WTC11 (cell line): Measurements from ENCODE around the gene SH3D21. TPM values are rescaled to one million over a fixed set of nuclear protein-coding genes. Genes with fewer than 3 reads are reported as not detected.

Experiments
- ATAC-seq: fragments of 200-7000 bp; cut with Tn5 transposase; 2 replicates; pipeline ENCODE4 v1.10.0; 2021; ENCODE audit warnings: mild to moderate bottlenecking, moderate library complexity
- CTCF ChIA-PET: fragments of 300-600 bp; sonication (Branson Sonifier 250); formaldehyde crosslinking; loops from one replicate; lab custom pipeline; 2021; ENCODE audit warnings: antibody characterized with exemption; lab: Charles Lee
- POLR2A ChIA-PET: fragments of 350-600 bp; sonication (Branson Sonifier 250); formaldehyde crosslinking; loops from one replicate; lab custom pipeline; 2021; ENCODE audit warnings: antibody characterized with exemption; lab: Charles Lee
- DNase-seq: peaks from one replicate; pipeline ENCODE4 v3.0.0; 2021; ENCODE audit warnings: low spot score
- H3K27ac Mint-ChIP-seq: 2 replicates; pipeline ENCODE4 v1.8.0; 2021; ENCODE audit warnings: mixed read lengths
- H3K27me3 Mint-ChIP-seq: 2 replicates; pipeline ENCODE4 v1.8.0; 2021; ENCODE audit warnings: low read depth, mild to moderate bottlenecking, moderate library complexity, mixed read lengths
- H3K36me3 Mint-ChIP-seq: 2 replicates; pipeline ENCODE4 v1.8.0; 2021; ENCODE audit warnings: mixed read lengths
- H3K4me1 Mint-ChIP-seq: 2 replicates; pipeline ENCODE4 v1.8.0; 2022; ENCODE audit warnings: mixed read lengths
- H3K4me3 Mint-ChIP-seq: 2 replicates; pipeline ENCODE4 v1.8.0; 2021; ENCODE audit warnings: mild to moderate bottlenecking, moderate library complexity, mixed read lengths
- H3K9me3 Mint-ChIP-seq: 2 replicates; pipeline ENCODE4 v1.8.0; 2021; ENCODE audit warnings: mixed read lengths
- AFF4 ChIP-seq: sonication (generic); formaldehyde crosslinking; IDR thresholded peaks from 2 replicates; pipeline ENCODE4 v1.8.1; 2023; ENCODE audit warnings: mild to moderate bottlenecking, missing genetic modification reagents, borderline replicate concordance
- ESRRA ChIP-seq: sonication (generic); formaldehyde crosslinking; IDR thresholded peaks from 2 replicates; pipeline ENCODE4 v1.8.1; 2022; ENCODE audit warnings: mild to moderate bottlenecking, missing genetic modification reagents, borderline replicate concordance
- FOXP4 ChIP-seq: sonication (generic); formaldehyde crosslinking; IDR thresholded peaks from 2 replicates; pipeline ENCODE4 v1.8.0; 2022; ENCODE audit warnings: mild to moderate bottlenecking, missing genetic modification reagents
- GRHL2 ChIP-seq: fragments of 250-450 bp; sonication (Bioruptor Pico); IDR thresholded peaks from 2 replicates; pipeline ENCODE4 v1.8.0; 2022; ENCODE audit warnings: mild to moderate bottlenecking, moderate library complexity; ENCODE audit not compliant: insufficient replicate concordance, severe bottlenecking
- GTF2I ChIP-seq: fragments of 250-450 bp; sonication (Bioruptor Pico); conservative IDR thresholded peaks from 2 replicates; pipeline ENCODE4 v1.4.0; 2021; ENCODE audit warnings: mild to moderate bottlenecking
- JAZF1 ChIP-seq: fragments of 250-450 bp; sonication (Bioruptor Pico); IDR thresholded peaks from 2 replicates; pipeline ENCODE4 v1.9.0; 2021; ENCODE audit warnings: moderate library complexity, mild to moderate bottlenecking, inconsistent platforms
- NR2C2 ChIP-seq: sonication (generic); formaldehyde crosslinking; IDR thresholded peaks from 2 replicates; pipeline ENCODE4 v1.8.0; 2022; ENCODE audit warnings: mild to moderate bottlenecking, missing genetic modification reagents
- NR3C1 ChIP-seq: sonication (generic); formaldehyde crosslinking; conservative IDR thresholded peaks from 2 replicates; pipeline ENCODE4 v1.8.1; 2023; ENCODE audit warnings: low read depth, mild to moderate bottlenecking, missing genetic modification reagents
- OVOL2 ChIP-seq: fragments of 250-450 bp; sonication (Bioruptor Pico); IDR thresholded peaks from 2 replicates; pipeline ENCODE4 v1.9.0; 2021; ENCODE audit warnings: mild to moderate bottlenecking, borderline replicate concordance
- STAT6 ChIP-seq: sonication (generic); formaldehyde crosslinking; conservative IDR thresholded peaks from 2 replicates; pipeline ENCODE4 v1.8.1; 2023; ENCODE audit warnings: mild to moderate bottlenecking, low read depth, missing genetic modification reagents, moderate library complexity
- TEAD4 ChIP-seq: sonication (generic); formaldehyde crosslinking; IDR thresholded peaks from 2 replicates; pipeline ENCODE4 v1.8.0; 2022; ENCODE audit warnings: mild to moderate bottlenecking, missing genetic modification reagents
- ZMAT4 ChIP-seq: fragments of 250-450 bp; sonication (Bioruptor Pico); IDR thresholded peaks from 2 replicates; pipeline ENCODE4 v1.9.0; 2021; ENCODE audit warnings: mild to moderate bottlenecking
- ZNF671 ChIP-seq: fragments of 250-450 bp; sonication (Bioruptor Pico); IDR thresholded peaks from 2 replicates; pipeline ENCODE4 v1.8.0; 2021; ENCODE audit warnings: mild to moderate bottlenecking
- total RNA-seq: library from RNA; stranded (reverse); gene quantifications from 3 replicates; pipeline ENCODE4 v1.2.3, GENCODE V29; 2021

Gene SH3D21
- total RNA-seq, 1 experiment from 2014 or later, result 22.1 TPM

- no peak for TF ChIP-seq GRHL2 (CRISPR knock-in tag)
These were observed 46.1 kb downstream of the SH3D21 start (continued) for GRCh38 chr1:36352125-36352909.

- ChIA-PET CTCF (interaction anchor here (0.7 to 7.0 kb wide), 4 partner anchors 11 to 29 kb away, joined by 3 to 72 read pairs (median 22); no protein-coding TSS in a partner anchor), POLR2A (no interaction called here)
- peak overlapping the region; percentile 51 for H3K27ac Mint-ChIP-seq
- H3K4me3 Mint-ChIP-seq, result no peak overlapping the region
- TF ChIP-seq ZNF671 (CRISPR knock-in tag), result no peak
- no peak for TF ChIP-seq AFF4 (CRISPR knock-in tag)
- no peak for TF ChIP-seq ZMAT4
- TF ChIP-seq OVOL2 (CRISPR knock-in tag), result no peak
- TF ChIP-seq JAZF1 (CRISPR knock-in tag), result no peak
- no peak for TF ChIP-seq GTF2I (CRISPR knock-in tag)
- TF ChIP-seq NR3C1 (CRISPR knock-in tag), result no peak
- TF ChIP-seq TEAD4, result no peak
- no peak for DNase-seq
- H3K9me3 Mint-ChIP-seq, result no peaks in the 10 kb centered on the region
- no peaks in the 10 kb centered on the region for H3K27me3 Mint-ChIP-seq
- peaks cover 8% of the 10 kb centered on the region for H3K4me1 Mint-ChIP-seq
- no peak for ATAC-seq
- H3K36me3 Mint-ChIP-seq, result peaks cover 27% of the 10 kb centered on the region
These were observed 47.0 kb downstream of the SH3D21 start for GRCh38 chr1:36352910-36353878.

GRCh38 chr1:36354486-36354885, 48.3 kb downstream of the SH3D21 start:
- Mint-ChIP-seq H3K4me1 (peaks cover 8% of the 10 kb centered on the region), H3K36me3 (peaks cover 28% of the 10 kb centered on the region), H3K27ac (no peak overlapping the region), H3K27me3 (no peaks in the 10 kb centered on the region), H3K9me3 (no peaks in the 10 kb centered on the region), H3K4me3 (no peak overlapping the region)
- TF ChIP-seq FOXP4 (CRISPR knock-in tag), result no peak
- TF ChIP-seq NR2C2 (CRISPR knock-in tag), result no peak
- no peak for TF ChIP-seq ESRRA (CRISPR knock-in tag)
- no peak for TF ChIP-seq STAT6 (CRISPR knock-in tag)
- ChIA-PET CTCF (interaction anchor here (1.4 kb wide), 1 partner anchor 12 kb away, joined by 4 read pairs; no protein-coding TSS in a partner anchor), POLR2A (no interaction called here)
- DNase-seq, result no peak
- ATAC-seq, result no peak
